Measurements from ENCODE around the gene SLC4A8. TPM values are rescaled to one million over a fixed set of nuclear protein-coding genes. Genes with fewer than 3 reads are reported as not detected.

SLC4A8 gene
- total RNA-seq: under 1 TPM; 0.23 to 0.50 (median 0.24) TPM
- polyA plus RNA-seq: 0.02 TPM
- long read RNA-seq, donor 1: 0 reads
- long read RNA-seq, donor 2: 0 reads
- long read RNA-seq, donor 3: 0 reads
- long read RNA-seq, donor 4, partial matches to known transcripts: 0 of 1 reads
- long read RNA-seq, donor 4, other reads (novel, unspliced or antisense): 1 of 1 reads

DNA sequence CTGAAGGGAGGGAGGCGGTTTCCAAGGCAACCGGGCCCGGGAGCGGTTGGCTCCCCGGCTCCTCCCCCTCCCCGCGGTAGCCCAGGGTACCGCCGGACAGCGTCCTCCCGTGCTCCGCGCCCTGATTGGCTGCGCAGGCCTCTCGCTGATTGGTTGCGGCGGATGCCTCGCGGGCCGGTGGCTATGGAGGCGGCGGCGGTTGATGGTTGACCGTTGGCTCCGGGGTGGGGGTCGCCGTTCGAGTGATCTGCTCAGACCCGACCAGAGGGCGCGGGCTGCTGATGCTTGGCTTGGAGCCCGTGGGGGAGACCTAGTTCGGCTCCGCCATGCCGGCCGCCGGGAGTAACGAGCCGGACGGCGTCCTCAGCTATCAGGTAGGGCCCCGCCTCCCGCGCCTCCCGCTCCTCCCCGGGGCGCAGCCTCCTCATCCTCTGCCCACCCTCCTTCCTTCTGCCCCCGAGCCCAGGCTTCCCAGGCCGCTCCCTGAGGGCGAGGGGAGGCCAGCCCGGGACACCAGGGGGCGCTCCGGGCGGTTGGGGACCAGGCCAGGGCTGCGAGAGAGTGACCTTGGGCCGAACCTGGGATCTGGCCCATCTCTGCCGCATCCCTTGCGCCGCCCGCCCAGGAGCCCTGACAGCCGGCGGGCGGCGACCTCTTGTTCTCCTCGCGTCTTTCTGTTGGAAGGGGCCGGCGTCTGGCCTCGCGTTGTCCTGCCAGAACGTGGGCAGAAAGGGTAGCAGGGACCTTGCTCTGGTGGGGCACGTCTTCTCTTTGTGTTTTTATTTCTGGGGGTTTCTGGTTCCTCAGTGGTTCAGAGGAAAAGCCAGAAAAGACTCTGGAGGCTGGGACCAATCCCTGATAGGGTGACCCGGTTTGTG lies at the start of gene SLC4A8:
Gene SLC4A8 (plus strand): TSS at position 170 of the 878 bp plus-strand sequence. CDS start 157 bp downstream, at position 327.
- no peak within 1 kb of the TSS for H3K27ac ChIP-seq (ENCODE audit: low read length)
- H3K27me3 ChIP-seq (ENCODE audit: control insufficient read depth, insufficient read depth): no peaks in the 10 kb centered on the region
- no peaks in the 10 kb centered on the region for H3K4me1 ChIP-seq (ENCODE audit: control insufficient read depth, insufficient read depth, low read length)
- H3K9me3 ChIP-seq (ENCODE audit: control insufficient read depth, low read length): no peaks in the 10 kb centered on the region
- DNase-seq (peak; percentile 89 to 94 (median 92)), ATAC-seq (peak; percentile 96)
- 2% methylated on average over 73 of the region's 73 CpGs for WGBS
- peak within 1 kb of the TSS; percentile 27 for H3K4me3 ChIP-seq (ENCODE audit: low read length)
- intact Hi-C loops (cut with DNase I): loop anchor here in 3 of 4 donors (5.0 to 10.0 kb wide), 3 partner anchors 107 to 400 kb away; no protein-coding TSS in a partner anchor

- no peaks in the 10 kb centered on the region for H3K9me3 ChIP-seq (ENCODE audit: control insufficient read depth, low read length)
- no peak overlapping the region for H3K27ac ChIP-seq (ENCODE audit: low read length)
- no peak for ATAC-seq
- WGBS: 69% methylated on average over 5 of the region's 5 CpGs
- no peak overlapping the region for H3K4me3 ChIP-seq (ENCODE audit: low read length)
- no peaks in the 10 kb centered on the region for H3K27me3 ChIP-seq (ENCODE audit: control insufficient read depth, insufficient read depth)
- DNase-seq: no peak
- H3K4me1 ChIP-seq (ENCODE audit: control insufficient read depth, insufficient read depth, low read length): no peaks in the 10 kb centered on the region
- intact Hi-C loops (cut with DNase I): no loop called here
Measured at GRCh38 chr12:51374856-51375255, 49.8 kb upstream of the SLC4A8 start.

GRCh38 chr12:51377099-51377984 lies 47.3 kb upstream of the SLC4A8 start:
- Histone ChIP-seq H3K27me3 (ENCODE audit: control insufficient read depth, insufficient read depth) (no peaks in the 10 kb centered on the region), H3K27ac (ENCODE audit: low read length) (no peak overlapping the region), H3K9me3 (ENCODE audit: control insufficient read depth, low read length) (no peaks in the 10 kb centered on the region), H3K4me3 (ENCODE audit: low read length) (no peak overlapping the region), H3K4me1 (ENCODE audit: control insufficient read depth, insufficient read depth, low read length) (no peaks in the 10 kb centered on the region)
- 78% methylated on average over 11 of the region's 11 CpGs for WGBS
- peak in 1 of 3 donors; percentile 59 for DNase-seq
- intact Hi-C loops (cut with DNase I): no loop called here
- peak; percentile 35 to 37 for ATAC-seq

DNA sequence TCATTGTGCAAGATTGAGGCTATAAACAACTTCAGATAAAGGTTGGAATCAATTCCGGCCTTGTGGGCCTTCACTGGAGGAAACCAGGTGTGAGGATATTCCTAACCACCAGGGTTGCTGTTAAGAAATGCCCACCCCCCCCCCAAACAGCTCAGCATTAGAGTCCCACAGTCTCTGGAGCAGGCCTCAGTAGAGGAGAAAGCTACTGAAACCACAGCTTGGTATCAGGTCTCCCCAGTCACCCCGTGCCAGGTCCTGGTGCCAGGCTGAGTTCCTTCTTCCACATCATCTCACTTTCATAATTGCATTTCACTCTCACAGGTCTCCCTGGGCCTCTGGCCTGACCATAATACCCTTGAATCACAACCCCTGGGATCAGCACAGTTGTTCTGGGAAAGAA lies 45.9 kb upstream of the SLC4A8 start:
- DNase-seq (no peak), ATAC-seq (no peak)
- no peaks in the 10 kb centered on the region for H3K9me3 ChIP-seq (ENCODE audit: control insufficient read depth, low read length)
- no peaks in the 10 kb centered on the region for H3K4me1 ChIP-seq (ENCODE audit: control insufficient read depth, insufficient read depth, low read length)
- 93% methylated on average over 2 of the region's 2 CpGs for WGBS
- no peaks in the 10 kb centered on the region for H3K27me3 ChIP-seq (ENCODE audit: control insufficient read depth, insufficient read depth)
- intact Hi-C loops (cut with DNase I): no loop called here
- H3K4me3 ChIP-seq (ENCODE audit: low read length): no peak overlapping the region
- no peak overlapping the region for H3K27ac ChIP-seq (ENCODE audit: low read length)

DNA sequence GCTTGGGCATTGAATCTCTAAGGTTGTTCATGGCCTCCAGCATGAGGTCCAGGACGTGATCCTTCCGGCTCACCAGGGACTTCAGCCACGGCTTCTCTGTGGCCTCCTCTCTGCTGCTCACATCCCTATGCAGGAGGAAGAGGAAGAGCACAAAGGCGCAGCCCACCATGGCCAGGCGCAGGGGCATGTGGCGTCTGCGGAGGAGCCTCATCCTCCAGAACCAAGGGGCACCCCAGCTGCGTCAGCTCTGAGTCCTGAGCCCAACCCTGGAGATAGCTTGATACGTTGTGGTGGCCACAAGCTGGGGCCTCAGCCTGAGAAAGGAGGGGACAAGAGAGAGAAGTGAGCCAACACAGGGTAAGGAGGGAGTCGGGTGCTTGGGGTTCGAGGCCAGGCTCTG lies 45.1 kb upstream of the SLC4A8 start:
- H3K27me3 ChIP-seq (ENCODE audit: control insufficient read depth, insufficient read depth): no peaks in the 10 kb centered on the region
- no peak for ATAC-seq
- WGBS: 93% methylated on average over 11 of the region's 11 CpGs

GRCh38 chr12:51381226-51382079 lies 43.2 kb upstream of the SLC4A8 start:
- WGBS: 43% methylated on average over 5 of the region's 5 CpGs
- DNase-seq (no peak), ATAC-seq (no peak)
- no peaks in the 10 kb centered on the region for H3K4me1 ChIP-seq (ENCODE audit: control insufficient read depth, insufficient read depth, low read length)
- intact Hi-C loops (cut with DNase I): no loop called here
- H3K9me3 ChIP-seq (ENCODE audit: control insufficient read depth, low read length): no peaks in the 10 kb centered on the region
- H3K4me3 ChIP-seq (ENCODE audit: low read length): no peak overlapping the region
- H3K27me3 ChIP-seq (ENCODE audit: control insufficient read depth, insufficient read depth): no peaks in the 10 kb centered on the region
- no peak overlapping the region for H3K27ac ChIP-seq (ENCODE audit: low read length)

More for the DNA sequence above, 45.1 kb upstream of the SLC4A8 start:
- no peak for DNase-seq
- intact Hi-C loops (cut with DNase I): no loop called here
- H3K4me3 ChIP-seq (ENCODE audit: low read length): no peak overlapping the region
- no peaks in the 10 kb centered on the region for H3K9me3 ChIP-seq (ENCODE audit: control insufficient read depth, low read length)
- no peak overlapping the region for H3K27ac ChIP-seq (ENCODE audit: low read length)
- H3K4me1 ChIP-seq (ENCODE audit: control insufficient read depth, insufficient read depth, low read length): no peaks in the 10 kb centered on the region

GRCh38 chr12:51382173-51382572 lies 42.5 kb upstream of the SLC4A8 start:
- ATAC-seq: no peak

GRCh38 chr12:51383269-51383905 lies 41.2 kb upstream of the SLC4A8 start:
- DNase-seq (no peak), ATAC-seq (no peak)
- WGBS: 68% methylated on average over 6 of the region's 6 CpGs
- H3K4me3 ChIP-seq (ENCODE audit: low read length): no peak overlapping the region
- H3K4me1 ChIP-seq (ENCODE audit: control insufficient read depth, insufficient read depth, low read length): no peaks in the 10 kb centered on the region
- no peaks in the 10 kb centered on the region for H3K9me3 ChIP-seq (ENCODE audit: control insufficient read depth, low read length)
- H3K27me3 ChIP-seq (ENCODE audit: control insufficient read depth, insufficient read depth): no peaks in the 10 kb centered on the region
- no peak overlapping the region for H3K27ac ChIP-seq (ENCODE audit: low read length)
- intact Hi-C loops (cut with DNase I): no loop called here

More at GRCh38 chr12:51382173-51382572, 42.5 kb upstream of the SLC4A8 start:
- H3K9me3 ChIP-seq (ENCODE audit: control insufficient read depth, low read length): no peaks in the 10 kb centered on the region
- intact Hi-C loops (cut with DNase I): no loop called here
- DNase-seq: no peak
- H3K4me1 ChIP-seq (ENCODE audit: control insufficient read depth, insufficient read depth, low read length): no peaks in the 10 kb centered on the region
- no peaks in the 10 kb centered on the region for H3K27me3 ChIP-seq (ENCODE audit: control insufficient read depth, insufficient read depth)
- H3K27ac ChIP-seq (ENCODE audit: low read length): no peak overlapping the region
- H3K4me3 ChIP-seq (ENCODE audit: low read length): no peak overlapping the region
- 87% methylated on average over 7 of the region's 7 CpGs for WGBS

DNA sequence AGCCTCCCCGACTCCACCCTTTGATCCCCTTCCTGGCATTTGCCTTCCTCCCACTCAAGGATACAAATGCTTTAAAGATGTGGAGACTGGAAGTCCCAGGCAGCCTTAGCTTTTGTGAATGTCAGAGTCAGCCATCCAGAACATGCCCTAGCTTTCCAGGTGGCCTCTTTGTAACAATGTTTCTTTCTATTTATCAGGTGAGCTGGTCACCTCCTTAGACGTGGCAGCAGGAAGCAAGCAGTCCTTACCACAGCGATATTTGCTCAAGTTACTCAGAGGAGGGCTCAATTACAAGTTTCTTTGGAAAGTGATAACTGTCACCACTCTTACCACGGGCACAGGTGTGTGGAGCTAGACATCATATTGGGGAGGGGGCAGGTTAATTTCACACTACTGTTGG lies 38.3 kb upstream of the SLC4A8 start:
- no peak for ATAC-seq
- Histone ChIP-seq H3K27ac (ENCODE audit: low read length) (no peak overlapping the region), H3K4me3 (ENCODE audit: low read length) (no peak overlapping the region), H3K27me3 (ENCODE audit: control insufficient read depth, insufficient read depth) (no peaks in the 10 kb centered on the region), H3K4me1 (ENCODE audit: control insufficient read depth, insufficient read depth, low read length) (peaks cover 2% of the 10 kb centered on the region), H3K9me3 (ENCODE audit: control insufficient read depth, low read length) (no peaks in the 10 kb centered on the region)
- intact Hi-C loops (cut with DNase I): no loop called here
- WGBS: 71% methylated on average over 4 of the region's 4 CpGs
- DNase-seq: no peak
